GM18870 (cell line): Measurements from ENCODE around the gene PDF.
"Not testable (repeated sequence)": the region's sequence is repeated elsewhere in the genome, so short reads cannot be mapped to it uniquely, and the experiment has no call there.

Experiments
- ATAC-seq: cut with Tn5 transposase; IDR thresholded peaks from one replicate; pipeline ENCODE4 v1.9.1; 2021; ENCODE audit warnings: moderate library complexity; ENCODE audit not compliant: unreplicated experiment

The PDF gene

GRCh38 chr16:69318177-69318910 lies 12.0 kb downstream of the PDF start:
- ATAC-seq: no peak

DNA sequence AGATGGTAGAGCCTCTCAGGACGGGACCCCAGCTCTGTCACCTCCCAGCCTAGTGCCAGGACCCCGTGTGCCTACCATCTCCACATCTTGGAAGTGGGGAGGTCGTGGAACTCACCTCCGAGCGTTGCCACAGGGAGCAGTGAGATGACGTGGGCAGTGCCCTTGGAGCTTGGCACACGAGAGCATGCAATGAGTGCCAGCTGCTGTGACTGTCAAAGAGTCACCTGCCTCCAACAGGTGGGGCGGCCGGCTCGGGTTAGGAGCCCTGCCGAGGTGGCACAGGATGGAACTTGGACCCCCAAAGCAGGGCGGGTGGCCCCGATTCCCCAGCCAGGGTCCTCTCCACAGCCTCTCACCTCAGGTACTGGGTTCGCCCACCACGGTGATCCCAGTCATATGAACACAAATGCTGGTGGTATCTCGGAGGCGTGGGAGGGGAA lies 13.8 kb downstream of the PDF start:
- ATAC-seq: no peak

DNA sequence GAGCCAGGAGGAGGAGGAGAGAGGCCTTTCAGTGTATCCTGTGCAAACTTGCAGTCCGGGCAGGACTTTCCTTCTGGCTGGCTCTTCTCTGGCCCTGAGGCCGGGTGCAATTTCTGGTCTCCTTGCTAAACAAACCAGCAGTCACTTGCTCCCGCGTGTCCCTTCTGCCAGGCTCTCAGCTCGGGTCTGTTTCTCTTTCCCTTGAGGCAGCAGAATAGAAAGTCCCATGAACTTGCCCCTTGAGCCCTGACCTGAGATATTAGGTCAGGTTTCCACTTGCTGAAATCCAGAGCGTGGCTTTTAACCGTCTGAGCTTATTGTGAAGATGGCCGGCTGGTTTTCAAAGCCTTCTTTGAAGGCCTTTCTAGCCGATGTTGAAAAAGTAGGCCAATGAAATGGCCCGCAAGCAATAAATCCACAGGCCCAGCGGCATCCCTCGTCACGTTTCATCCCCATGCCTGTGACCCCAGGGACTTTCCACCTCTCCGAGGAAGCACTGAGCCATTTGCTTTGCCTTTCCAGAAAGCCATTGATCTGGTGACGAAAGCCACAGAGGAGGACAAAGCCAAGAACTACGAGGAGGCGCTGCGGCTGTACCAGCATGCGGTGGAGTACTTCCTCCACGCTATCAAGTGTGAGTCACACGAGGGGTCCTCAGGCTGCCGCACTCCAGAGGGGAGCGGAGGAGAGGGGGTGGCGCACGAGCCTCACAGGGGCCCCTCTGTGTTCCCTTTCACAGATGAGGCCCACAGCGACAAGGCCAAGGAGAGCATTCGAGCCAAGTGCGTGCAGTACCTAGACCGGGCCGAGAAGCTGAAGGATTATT lies 14.7 kb downstream of the PDF start:
- no peak for ATAC-seq

- ATAC-seq: no peak
These were observed 15.9 kb downstream of the PDF start for GRCh38 chr16:69314534-69314933.

DNA sequence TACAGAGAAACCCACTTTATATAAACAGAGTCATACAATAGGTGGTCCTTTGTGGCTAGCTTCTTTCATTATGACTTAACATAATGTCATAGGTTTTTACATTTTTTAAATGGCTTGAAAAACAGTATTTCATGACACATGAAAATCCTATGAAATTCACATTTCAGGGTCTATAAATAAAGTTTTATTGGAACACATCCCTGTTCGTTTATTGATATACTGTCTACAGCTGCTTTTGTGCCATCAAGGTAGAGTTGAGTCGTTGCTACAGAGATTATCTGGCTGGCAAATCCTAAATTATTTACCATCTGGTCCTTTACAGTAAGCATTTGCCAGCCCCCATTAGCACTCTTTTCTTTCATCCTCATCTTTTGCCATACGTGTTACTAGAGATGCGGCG lies 16.9 kb downstream of the PDF start:
- ATAC-seq: no peak

GRCh38 chr16:69311533-69312387 lies 18.6 kb downstream of the PDF start:
- peak; percentile 32 for ATAC-seq

DNA sequence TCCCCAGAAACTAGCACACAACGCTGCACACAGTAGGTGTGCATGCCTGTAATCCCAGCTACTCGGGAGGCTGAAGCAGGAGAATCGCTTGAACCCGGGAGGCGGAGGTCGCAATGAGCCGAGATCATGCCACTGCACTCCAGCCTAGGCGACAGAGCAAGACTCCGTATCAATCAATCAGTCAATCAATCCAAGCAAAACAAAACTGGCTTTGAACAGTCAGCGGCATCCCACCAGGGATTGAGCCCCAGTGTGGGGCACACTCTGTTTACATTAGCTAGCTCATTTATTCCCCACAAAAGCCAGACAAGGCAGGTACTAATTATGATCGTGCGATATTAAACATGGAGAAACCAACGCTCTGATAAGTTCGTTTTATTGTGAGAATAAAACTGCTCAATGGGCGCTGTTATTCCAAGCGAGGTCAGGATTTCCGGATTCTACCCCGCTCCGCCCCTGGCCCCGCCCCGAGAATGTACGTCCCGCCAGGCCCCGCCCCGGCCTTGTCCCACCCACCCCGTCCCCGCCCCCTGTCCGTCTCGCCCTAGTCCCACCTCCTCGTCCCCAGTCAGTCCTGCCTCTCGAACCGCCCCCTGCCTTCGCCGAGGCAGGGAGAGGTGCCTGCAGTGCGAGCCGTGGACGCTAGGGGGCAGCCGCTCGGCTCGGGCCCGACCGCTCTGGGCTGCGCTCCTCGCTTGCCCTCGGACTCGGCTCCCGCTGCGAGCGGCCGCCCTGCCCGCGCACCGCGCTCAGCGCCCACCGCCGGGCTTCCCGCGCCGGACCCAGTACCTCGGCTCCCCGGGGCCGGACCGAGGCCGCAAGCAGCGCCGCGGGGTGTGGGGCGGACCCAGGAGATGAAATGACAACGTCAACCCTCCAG lies 19.5 kb downstream of the PDF start, which contains the start of gene VPS4A:
Gene VPS4A (plus strand): TSS at position 698 of the 880 bp plus-strand sequence. CDS start 162 bp downstream, at position 860.
- ATAC-seq: peak; percentile 67

DNA sequence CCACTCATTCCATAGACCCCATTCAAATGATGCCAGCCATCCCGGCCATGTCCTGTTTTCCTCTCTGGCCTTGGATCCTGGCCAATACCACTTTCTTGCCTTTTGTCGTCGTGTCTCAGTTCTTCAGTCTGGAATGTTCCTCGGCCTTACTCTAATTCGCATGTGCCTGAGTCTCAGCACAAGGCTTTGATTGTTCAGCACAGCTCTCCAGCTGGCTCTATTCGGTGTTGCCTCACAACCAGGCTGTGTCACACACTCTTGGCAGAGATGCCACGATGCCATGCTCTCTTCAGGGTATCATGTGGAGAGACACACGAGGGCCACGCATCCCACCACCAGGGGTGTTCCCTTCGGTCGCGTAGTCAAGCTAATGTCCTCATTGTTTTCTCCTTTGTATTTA lies 21.1 kb downstream of the PDF start:
- ATAC-seq: no peak

GRCh38 chr16:69307856-69308255 lies 22.5 kb downstream of the PDF start:
- ATAC-seq: no peak

- no peak for ATAC-seq
These were observed 23.3 kb downstream of the PDF start for GRCh38 chr16:69307091-69307490.

- ATAC-seq: no peak
These were observed 24.4 kb downstream of the PDF start for GRCh38 chr16:69306031-69306430.

GRCh38 chr16:69302301-69302700 lies 28.1 kb downstream of the PDF start:
- no peak for ATAC-seq

DNA sequence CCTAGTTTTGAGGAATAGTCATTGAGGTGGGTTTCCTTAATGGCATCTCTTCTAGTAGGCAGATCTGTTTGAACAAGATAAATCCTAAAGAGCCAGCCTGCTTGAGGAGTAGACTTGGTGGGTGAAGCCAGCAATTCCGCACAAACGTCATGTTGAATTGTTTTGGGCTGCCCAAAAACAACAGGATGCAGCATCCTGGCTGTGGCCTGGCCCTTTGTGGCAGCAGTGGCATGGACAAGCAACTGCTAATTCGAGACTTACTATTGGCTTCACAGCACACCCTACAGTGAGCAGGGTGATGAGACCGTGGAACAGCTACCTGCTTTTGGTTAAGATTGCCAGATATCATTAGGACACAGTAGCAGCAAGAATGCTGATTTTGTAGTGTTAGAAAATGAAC lies 28.5 kb downstream of the PDF start:
- ATAC-seq: no peak

- ATAC-seq: no peak
These were observed 29.2 kb downstream of the PDF start for GRCh38 chr16:69301187-69301586.

GRCh38 chr16:69298261-69298660 lies 32.1 kb downstream of the PDF start:
- no peak for ATAC-seq

GRCh38 chr16:69296771-69297170 lies 33.6 kb downstream of the PDF start:
- ATAC-seq: not testable (repeated sequence)

DNA sequence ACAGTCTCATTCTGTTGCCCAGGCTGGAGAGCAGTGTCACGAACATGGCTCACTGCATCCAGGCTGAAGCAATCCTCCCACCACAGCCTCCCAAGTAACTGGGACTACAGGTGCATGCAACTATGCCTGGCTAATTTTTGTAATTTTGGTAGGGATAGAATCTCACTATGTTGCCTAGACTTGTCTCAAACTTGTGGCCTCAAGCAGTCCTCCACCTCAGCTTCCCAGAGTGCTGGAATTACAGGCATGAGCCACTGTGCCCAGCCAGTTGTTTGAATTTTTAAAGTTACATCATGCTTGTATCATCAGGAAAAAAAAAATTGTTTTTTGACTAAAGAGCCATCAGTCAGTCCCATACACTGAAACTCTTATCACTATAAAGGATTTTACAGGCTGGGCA lies 36.3 kb downstream of the PDF start:
- ATAC-seq: no peak

DNA sequence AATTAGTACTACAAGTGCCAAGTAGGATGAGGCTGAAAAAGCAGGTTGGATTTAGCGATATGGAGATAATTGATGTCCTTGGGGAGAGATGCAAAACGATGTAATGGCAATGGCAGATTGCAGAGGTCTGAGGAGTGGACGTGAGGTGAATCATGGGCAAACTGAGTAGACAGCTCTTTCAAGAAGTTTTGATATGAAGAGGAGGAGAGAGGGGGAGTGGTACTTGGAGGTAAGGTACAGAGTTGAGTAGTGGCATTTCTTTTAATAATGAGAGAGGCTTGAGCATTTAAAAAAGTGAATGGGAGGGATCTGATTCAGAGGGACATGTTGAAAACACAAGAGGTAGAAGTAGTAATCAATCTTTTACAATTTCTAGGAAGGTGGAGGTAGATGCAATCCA lies 37.0 kb downstream of the PDF start:
- ATAC-seq: no peak

GRCh38 chr16:69291657-69292056 lies 38.7 kb downstream of the PDF start:
- not testable (repeated sequence) for ATAC-seq
